ENCODE data around the gene KCTD14. TPM values are rescaled to one million over a fixed set of nuclear protein-coding genes. Genes with fewer than 3 reads are reported as not detected.
"Not testable (repeated sequence)": the region's sequence is repeated elsewhere in the genome, so short reads cannot be mapped to it uniquely, and the experiment has no call there.

Gene KCTD14
- total RNA-seq, 4 donors from 2014 or later: 11.6 to 23.7 (median 14.4) TPM

DNA sequence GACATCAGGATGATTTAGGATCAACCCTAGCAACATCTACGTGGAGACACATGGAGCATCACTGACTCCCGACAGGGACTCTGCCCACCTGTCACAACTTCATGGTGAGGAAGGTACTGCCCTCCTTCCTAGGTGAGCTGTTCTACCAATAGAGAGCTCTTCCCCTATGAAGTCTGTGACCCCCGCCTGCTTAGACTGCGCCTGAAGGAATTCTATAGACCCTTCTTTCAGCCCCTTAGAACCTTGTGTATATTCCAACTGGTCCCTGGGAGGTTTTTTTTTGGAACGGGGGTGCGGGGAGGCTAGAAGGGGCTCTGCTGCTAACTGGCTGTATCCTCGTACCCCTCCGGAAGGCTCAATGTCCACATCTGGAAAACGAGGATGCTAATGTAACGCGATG is 29.2 kb downstream of the KCTD14 start:
- intact Hi-C loops (cut with DNase I): loop anchor here (5.0 kb wide), 1 partner anchor 172 kb away; the partner anchor contains the start of genes AAMDC and RSF1

DNA sequence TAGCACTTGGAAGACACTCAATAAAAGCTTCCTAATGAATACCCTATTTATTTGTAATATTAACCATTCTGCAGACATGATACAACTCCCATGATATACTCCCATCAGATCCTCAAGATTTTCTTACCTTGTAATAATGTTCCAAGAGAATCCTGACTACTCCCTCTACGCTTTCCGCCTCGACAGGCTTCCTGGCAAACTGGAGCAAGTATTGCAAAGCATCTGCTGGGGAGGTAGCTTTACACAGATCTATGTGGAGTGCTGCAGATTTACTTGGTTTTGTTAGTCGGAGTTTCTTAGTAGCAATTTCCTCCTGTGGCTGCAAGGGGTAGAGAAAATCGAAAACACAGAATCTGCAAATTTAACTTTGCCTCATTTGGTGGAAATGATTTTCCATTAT is 32.1 kb downstream of the KCTD14 start:
- no peaks in the 10 kb centered on the region for H3K27me3 ChIP-seq
- TF ChIP-seq, protein P1, sequence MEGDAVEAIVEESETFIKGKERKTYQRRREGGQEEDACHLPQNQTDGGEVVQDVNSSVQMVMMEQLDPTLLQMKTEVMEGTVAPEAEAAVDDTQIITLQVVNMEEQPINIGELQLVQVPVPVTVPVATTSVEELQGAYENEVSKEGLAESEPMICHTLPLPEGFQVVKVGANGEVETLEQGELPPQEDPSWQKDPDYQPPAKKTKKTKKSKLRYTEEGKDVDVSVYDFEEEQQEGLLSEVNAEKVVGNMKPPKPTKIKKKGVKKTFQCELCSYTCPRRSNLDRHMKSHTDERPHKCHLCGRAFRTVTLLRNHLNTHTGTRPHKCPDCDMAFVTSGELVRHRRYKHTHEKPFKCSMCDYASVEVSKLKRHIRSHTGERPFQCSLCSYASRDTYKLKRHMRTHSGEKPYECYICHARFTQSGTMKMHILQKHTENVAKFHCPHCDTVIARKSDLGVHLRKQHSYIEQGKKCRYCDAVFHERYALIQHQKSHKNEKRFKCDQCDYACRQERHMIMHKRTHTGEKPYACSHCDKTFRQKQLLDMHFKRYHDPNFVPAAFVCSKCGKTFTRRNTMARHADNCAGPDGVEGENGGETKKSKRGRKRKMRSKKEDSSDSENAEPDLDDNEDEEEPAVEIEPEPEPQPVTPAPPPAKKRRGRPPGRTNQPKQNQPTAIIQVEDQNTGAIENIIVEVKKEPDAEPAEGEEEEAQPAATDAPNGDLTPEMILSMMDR (IDR thresholded peaks at IDR 0.05): no peak
- no peak for TF ChIP-seq POLR2A (IDR thresholded peaks at IDR 0.05)
- no peak overlapping the region for H3K27ac ChIP-seq
- peaks cover 9 to 14% of the 10 kb centered on the region in 2 donors for H3K4me1 ChIP-seq
- H3K4me3 ChIP-seq (replicated peaks in 1 of 3): no peak overlapping the region
- 92 to 95% methylated on average over 5 of the region's 5 CpGs for WGBS, 2 donors
- DNase-seq: no peak
- intact Hi-C loops (cut with DNase I): loop anchor here (5.0 kb wide), 1 partner anchor 169 kb away; the partner anchor contains the start of genes AAMDC and RSF1
- H3K9me3 ChIP-seq: no peaks in the 10 kb centered on the region
- peaks cover 9 to 16% of the 10 kb centered on the region in 2 donors for H3K36me3 ChIP-seq

More for the DNA sequence above, 29.2 kb downstream of the KCTD14 start:
- H3K36me3 ChIP-seq: peaks cover 6 to 13% of the 10 kb centered on the region in 2 donors
- TF ChIP-seq POLR2A (IDR thresholded peaks at IDR 0.05): no peak
- H3K27ac ChIP-seq: peak overlapping the region in 1 of 3 donors; percentile 63
- no peak for DNase-seq
- H3K27me3 ChIP-seq: no peaks in the 10 kb centered on the region
- peaks cover 9 to 14% of the 10 kb centered on the region in 2 donors for H3K4me1 ChIP-seq
- H3K4me3 ChIP-seq (replicated peaks in 1 of 3): peak overlapping the region; percentile 34 to 56 (median 49)
- WGBS, 2 donors: 3 to 4% methylated on average over 11 of the region's 11 CpGs
- no peaks in the 10 kb centered on the region for H3K9me3 ChIP-seq

DNA sequence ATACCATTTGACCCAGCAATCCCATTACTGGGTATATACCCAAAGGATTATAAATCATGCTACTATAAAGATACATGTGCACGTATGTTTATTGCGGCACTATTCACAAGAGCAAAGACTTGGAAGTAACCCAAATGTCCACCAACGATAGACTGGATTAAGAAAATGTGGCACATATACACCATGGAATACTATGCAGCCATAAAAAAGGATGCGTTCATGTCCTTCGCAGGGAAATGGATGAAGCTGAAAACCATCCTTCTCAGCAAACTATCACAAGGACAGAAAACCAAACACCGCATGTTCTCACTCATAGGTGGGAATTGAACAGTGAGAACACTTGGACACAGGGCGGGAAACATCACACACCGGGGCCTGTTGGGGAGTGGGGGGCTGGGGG is 36.6 kb downstream of the KCTD14 start:
- intact Hi-C loops (cut with DNase I); H3K4me3 ChIP-seq (replicated peaks in 1 of 3); DNase-seq; H3K9me3 ChIP-seq; H3K27ac ChIP-seq; H3K27me3 ChIP-seq; H3K4me1 ChIP-seq: not testable (repeated sequence)
- peaks cover 9 to 16% of the 10 kb centered on the region in 2 donors for H3K36me3 ChIP-seq
- 97% methylated on average over 8 of the region's 8 CpGs for WGBS, 2 donors

DNA sequence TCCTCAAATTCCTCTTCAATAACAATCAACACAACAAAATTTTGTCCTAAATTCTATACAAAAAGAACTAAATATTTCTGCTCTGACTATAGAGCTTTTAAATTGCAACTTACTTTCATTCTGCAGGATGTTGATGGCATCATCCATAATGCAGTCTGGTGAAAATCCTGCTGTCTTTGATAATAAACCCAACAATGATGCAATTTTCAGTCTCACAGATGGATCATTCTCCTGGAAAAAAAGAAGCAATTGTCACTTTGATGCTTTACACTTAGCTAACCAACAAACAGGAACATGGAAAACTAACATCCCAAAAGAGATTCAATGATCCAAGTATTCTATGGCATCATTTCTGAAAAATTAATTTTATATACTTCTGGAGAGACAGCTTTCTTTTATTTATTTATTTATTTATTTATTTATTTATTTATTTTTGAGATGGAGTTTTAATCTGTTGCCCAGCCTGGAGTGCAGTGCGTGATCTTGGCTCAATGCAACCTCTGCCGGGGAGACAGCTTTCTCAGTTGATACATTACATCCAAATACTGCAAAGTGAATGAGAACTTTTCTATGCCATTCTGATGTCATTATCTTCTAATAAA is 41.6 kb downstream of the KCTD14 start:
- WGBS, 2 donors: 95 to 99% methylated on average over 2 of the region's 2 CpGs
- Histone ChIP-seq H3K27me3 (no peaks in the 10 kb centered on the region), H3K27ac (no peak overlapping the region), H3K4me3 (replicated peaks in 1 of 3) (no peak overlapping the region), H3K36me3 (peaks cover 6 to 24% of the 10 kb centered on the region in 2 donors), H3K4me1 (no peaks in the 10 kb centered on the region), H3K9me3 (no peaks in the 10 kb centered on the region)
- TF ChIP-seq POLR2A (IDR thresholded peaks at IDR 0.05): no peak
- TF ChIP-seq, protein P1 (IDR thresholded peaks at IDR 0.05): no peak
- no peak for DNase-seq
- intact Hi-C loops (cut with DNase I): no loop called here

DNA sequence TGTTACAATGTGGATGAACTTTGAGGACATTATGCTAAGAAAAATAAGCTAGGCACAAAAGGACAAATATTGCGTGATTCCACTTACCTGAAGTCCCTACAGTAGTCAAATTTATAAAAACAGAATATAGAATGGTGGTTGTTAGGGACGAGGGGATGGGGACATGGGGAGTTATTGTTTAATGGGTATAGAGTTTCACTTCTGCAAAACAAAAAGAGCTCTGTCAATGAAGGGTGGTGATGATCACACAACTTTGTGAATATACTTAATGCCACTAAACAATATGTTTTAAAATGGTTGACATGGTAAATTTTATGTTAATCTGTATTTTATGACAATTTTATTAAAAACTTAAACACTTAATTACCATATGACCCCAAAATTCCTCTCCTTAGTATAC is 54.7 kb downstream of the KCTD14 start:
- no peak overlapping the region for H3K27ac ChIP-seq
- intact Hi-C loops (cut with DNase I): no loop called here
- no peaks in the 10 kb centered on the region for H3K9me3 ChIP-seq
- no peaks in the 10 kb centered on the region for H3K36me3 ChIP-seq
- H3K4me1 ChIP-seq: no peaks in the 10 kb centered on the region
- H3K4me3 ChIP-seq (replicated peaks in 1 of 3): no peak overlapping the region
- H3K27me3 ChIP-seq: no peaks in the 10 kb centered on the region
- no peak for DNase-seq
- TF ChIP-seq POLR2A (IDR thresholded peaks at IDR 0.05): no peak
- TF ChIP-seq, protein P1 (IDR thresholded peaks at IDR 0.05): no peak
- WGBS, 2 donors: 93 to 95% methylated on average over 2 of the region's 2 CpGs

DNA sequence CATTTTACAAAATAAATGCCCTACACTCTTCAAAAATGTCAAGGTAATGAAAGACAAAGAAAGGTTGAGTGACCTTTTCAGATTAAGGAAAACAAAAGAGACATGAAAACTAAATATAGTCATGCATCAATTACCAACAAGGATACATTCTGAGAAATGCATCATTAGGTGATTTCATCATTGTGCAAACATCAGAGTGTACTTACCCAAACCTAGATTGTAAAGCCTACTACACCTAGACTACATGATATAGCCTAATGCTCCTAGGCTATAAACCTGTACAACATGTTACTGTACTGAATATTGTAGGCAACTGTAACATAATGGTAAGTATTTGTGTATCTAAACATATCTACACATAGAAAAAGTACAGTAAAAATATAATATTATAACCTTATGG is 55.3 kb downstream of the KCTD14 start:
- Histone ChIP-seq H3K4me3 (replicated peaks in 1 of 3) (no peak overlapping the region), H3K9me3 (no peaks in the 10 kb centered on the region), H3K36me3 (no peaks in the 10 kb centered on the region), H3K4me1 (no peaks in the 10 kb centered on the region), H3K27me3 (no peaks in the 10 kb centered on the region), H3K27ac (no peak overlapping the region)
- TF ChIP-seq, protein P1 (IDR thresholded peaks at IDR 0.05): no peak
- no peak for TF ChIP-seq POLR2A (IDR thresholded peaks at IDR 0.05)
- intact Hi-C loops (cut with DNase I): no loop called here
- DNase-seq: no peak
